Central memory CD8-positive, alpha-beta T cell (primary cell): ENCODE results near the gene PEAK3.

Experiments used
- ATAC-seq: fragments of 150-1000 bp; cut with Tn5 transposase; replicated peaks from 2 replicates; pipeline ENCODE4 v1.10.0; 2022; ENCODE audit warnings: mild to moderate bottlenecking, moderate FRiP score, moderate number of reproducible peaks; ENCODE audit not compliant: poor library complexity, severe bottlenecking; ENCODE audit errors: extremely low read depth
- DNase-seq, 2 donors: peaks; one replicate each; pipeline ENCODE4 v3.0.0; 2021; ENCODE audit warnings: low spot score in 2 of 2
- H3K27ac Mint-ChIP-seq: one replicate; pipeline ENCODE4 v1.8.0; 2022; ENCODE audit warnings: low read depth, mild to moderate bottlenecking, moderate library complexity, mixed read lengths
- H3K27me3 Mint-ChIP-seq: one replicate; pipeline ENCODE4 v1.8.0; 2022; ENCODE audit warnings: mixed read lengths
- H3K36me3 Mint-ChIP-seq: one replicate; pipeline ENCODE4 v1.8.0; 2022; ENCODE audit warnings: mild to moderate bottlenecking, moderate library complexity, mixed read lengths; ENCODE audit not compliant: insufficient read depth
- H3K4me1 Mint-ChIP-seq: one replicate; pipeline ENCODE4 v1.8.0; 2022; ENCODE audit warnings: mixed read lengths
- H3K4me3 Mint-ChIP-seq: one replicate; pipeline ENCODE4 v1.8.0; 2022; ENCODE audit warnings: mild to moderate bottlenecking, moderate library complexity, mixed read lengths
- H3K9me3 Mint-ChIP-seq: one replicate; pipeline ENCODE4 v1.8.0; 2022; ENCODE audit warnings: mixed read lengths

PEAK3 gene, protein sequence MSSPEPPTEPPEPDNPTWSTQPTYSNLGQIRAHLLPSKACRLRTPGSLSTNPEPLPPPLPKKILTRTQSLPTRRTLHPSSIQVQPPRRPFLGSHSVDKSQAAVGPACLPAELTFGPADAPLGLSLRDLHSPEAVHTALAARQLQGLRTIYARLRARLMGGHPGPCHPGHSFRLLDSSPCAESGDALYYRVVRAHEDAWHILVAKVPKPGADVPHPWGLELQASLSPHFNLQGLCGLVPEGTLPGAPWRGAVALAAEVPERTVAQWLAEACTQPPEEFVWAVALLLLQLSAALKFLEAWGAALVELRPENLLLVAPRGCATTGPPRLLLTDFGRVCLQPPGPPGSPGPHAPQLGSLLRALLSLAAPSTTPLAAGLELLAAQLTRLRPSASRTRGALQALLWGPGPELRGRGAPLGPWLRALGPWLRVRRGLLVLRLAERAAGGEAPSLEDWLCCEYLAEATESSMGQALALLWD

DNA sequence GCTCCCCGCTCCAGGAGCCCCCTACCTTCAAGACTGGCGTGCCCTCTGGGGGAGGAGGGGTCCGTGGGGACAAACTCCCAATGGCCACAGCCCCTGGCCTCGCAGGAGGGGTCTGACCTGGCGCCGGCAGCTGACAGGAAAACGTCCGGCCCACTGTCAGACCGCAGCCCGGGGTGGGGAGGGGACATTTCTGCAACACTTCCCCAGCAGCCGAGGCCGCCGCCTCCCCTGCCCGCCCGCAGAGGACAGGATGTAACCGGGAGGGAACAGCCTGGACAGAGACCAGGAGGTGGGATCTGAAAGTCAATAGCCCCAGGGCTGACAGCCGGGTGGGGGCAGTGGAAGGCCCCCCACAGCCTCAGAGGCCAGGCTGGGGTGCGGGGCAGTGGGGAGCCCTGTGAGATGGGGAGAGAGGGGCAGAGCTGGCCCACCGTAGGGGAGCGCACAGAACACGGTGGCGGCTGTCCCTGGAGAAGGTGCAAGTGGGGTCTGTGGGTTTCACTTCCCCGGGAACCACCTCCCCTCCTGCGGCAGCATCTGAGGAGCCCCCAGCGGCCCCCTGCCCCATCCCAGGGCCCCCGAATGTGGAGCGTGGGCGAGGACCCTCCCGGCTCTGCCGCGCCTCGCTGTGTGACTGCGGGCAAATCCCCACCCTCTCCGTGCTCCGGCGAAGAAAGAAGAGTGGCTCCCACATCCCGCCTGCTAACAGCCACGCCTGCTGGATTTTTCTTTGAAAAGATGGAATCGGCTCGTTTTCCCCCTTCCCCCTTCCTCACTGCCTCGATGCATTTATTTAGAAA lies at the start of gene PEAK3:
Gene PEAK3, minus strand, starts transcription at position 114 of the 800 bp plus-strand sequence. CDS start 1,244 bp downstream, outside the sequence.
- peak within 1 kb of the TSS; percentile 85 for H3K27ac Mint-ChIP-seq
- peaks cover 8% of the 10 kb centered on the region for H3K4me1 Mint-ChIP-seq
- no peaks in the 10 kb centered on the region for H3K9me3 Mint-ChIP-seq
- DNase-seq (no peak), ATAC-seq (peak; percentile 50)
- H3K4me3 Mint-ChIP-seq = peak within 1 kb of the TSS; percentile 77
- no peaks in the 10 kb centered on the region for H3K27me3 Mint-ChIP-seq
- peaks cover 46% of the 10 kb centered on the region for H3K36me3 Mint-ChIP-seq

DNA sequence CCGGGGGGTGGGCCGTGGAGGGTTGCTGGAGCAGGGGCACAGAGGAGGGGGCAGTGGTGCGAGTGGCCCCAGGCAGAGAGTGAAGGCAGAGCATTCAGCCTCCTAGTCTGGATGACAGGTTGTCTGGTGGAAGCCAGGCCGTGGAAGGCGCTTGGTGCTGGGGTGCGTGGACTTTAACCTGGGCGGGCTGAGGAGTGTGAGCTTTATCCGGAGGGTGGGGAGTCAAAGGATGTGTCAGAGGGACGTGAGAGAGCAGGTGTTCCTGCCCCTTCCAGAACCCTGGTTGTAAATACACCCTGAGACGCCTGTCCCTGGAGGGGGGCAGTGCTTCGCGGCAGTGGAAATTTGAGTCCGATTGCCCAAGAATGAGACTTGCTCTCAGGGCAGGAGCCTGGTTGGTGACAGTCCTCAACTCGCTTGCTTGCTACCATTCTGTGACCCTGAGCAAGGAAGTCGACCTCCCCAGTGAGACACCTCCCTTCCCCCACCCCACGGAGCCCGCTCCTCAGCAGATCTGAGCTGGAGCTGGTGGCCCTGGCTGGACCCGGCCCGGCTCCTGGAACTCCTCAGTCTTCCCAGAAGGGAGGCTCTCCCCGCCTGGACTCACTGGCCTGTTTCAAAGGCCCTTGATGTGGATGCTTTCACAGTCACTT lies 48.8 kb upstream of the PEAK3 start:
- Mint-ChIP-seq H3K27ac (peak overlapping the region; percentile 94), H3K9me3 (no peaks in the 10 kb centered on the region), H3K4me1 (peaks cover 45% of the 10 kb centered on the region), H3K27me3 (no peaks in the 10 kb centered on the region), H3K4me3 (peak overlapping the region; percentile 23), H3K36me3 (peaks cover 27% of the 10 kb centered on the region)
- ATAC-seq (no peak), DNase-seq (no peak)

DNA sequence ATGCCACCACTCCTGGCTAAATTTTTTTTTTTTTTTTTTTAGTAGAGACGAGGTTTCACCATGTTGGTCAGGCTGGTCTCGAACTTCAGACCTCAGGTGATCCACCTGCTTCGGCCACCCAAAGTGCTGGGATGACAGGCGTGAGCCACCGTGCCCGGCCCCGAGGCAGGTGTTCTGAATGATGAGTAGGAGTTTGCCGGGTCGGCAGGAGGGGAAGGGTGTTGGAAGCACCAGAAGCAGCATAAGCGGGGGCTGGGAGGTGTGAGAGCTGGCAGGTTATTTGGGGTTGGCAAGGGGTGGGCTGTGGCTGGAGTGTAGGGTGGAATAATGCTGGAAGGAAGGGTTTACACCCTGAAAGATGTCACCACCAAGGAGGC lies 48.3 kb upstream of the PEAK3 start:
- Mint-ChIP-seq H3K9me3 (no peaks in the 10 kb centered on the region), H3K4me3 (peak overlapping the region; percentile 96), H3K4me1 (peaks cover 47% of the 10 kb centered on the region), H3K27ac (peak overlapping the region; percentile 94), H3K27me3 (no peaks in the 10 kb centered on the region), H3K36me3 (peaks cover 28% of the 10 kb centered on the region)
- no peak for ATAC-seq
- DNase-seq = no peak

DNA sequence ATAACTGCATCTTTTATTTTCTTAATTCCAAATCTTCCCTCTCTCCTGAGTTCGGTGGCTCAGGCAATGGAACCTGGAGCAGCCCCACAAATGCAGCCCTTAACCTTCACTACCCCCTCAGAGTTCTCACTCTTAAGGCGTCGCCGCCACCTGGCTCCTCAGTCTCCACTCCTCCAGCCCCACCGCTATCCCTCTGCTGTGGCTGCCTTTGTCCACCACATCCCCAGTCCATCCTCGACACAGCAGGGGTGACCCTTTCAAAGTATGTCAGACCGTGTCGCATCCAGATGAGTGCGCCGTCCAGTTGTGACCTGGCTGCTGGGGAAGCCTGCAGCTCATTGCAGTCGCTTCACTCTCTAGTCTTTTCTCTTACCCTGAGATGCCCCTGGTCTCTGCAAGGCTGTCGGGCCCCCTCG lies 47.5 kb upstream of the PEAK3 start:
- Mint-ChIP-seq H3K9me3 (no peaks in the 10 kb centered on the region), H3K4me1 (peaks cover 47% of the 10 kb centered on the region)
- no peak for ATAC-seq

DNA sequence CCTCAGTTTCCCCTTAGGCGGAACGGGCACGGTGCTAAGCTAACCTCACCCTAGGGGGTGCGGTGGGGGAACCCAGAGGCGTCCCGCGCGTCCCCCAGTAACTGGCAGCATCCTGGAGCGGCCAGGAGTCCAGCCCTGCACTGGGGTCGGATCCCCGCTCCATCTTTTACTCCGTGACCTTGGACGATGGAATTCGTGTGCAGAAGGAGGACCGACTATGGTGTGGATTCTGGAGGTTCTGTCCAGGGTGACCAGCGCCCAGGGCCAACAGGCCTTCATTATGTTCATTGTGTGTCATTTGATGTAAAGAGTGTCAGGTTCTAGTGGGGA lies 47.1 kb upstream of the PEAK3 start:
- H3K4me1 Mint-ChIP-seq = peaks cover 47% of the 10 kb centered on the region
- H3K9me3 Mint-ChIP-seq = no peaks in the 10 kb centered on the region
- H3K27me3 Mint-ChIP-seq = no peaks in the 10 kb centered on the region
- H3K36me3 Mint-ChIP-seq = peaks cover 33% of the 10 kb centered on the region
- DNase-seq (no peak), ATAC-seq (no peak)
- peak overlapping the region; percentile 94 for H3K27ac Mint-ChIP-seq
- H3K4me3 Mint-ChIP-seq = peak overlapping the region; percentile 96

More for the DNA sequence above, 47.5 kb upstream of the PEAK3 start:
- Mint-ChIP-seq H3K36me3 (peaks cover 31% of the 10 kb centered on the region), H3K27me3 (no peaks in the 10 kb centered on the region), H3K4me3 (peak overlapping the region; percentile 96), H3K27ac (peak overlapping the region; percentile 94)
- DNase-seq = no peak

DNA sequence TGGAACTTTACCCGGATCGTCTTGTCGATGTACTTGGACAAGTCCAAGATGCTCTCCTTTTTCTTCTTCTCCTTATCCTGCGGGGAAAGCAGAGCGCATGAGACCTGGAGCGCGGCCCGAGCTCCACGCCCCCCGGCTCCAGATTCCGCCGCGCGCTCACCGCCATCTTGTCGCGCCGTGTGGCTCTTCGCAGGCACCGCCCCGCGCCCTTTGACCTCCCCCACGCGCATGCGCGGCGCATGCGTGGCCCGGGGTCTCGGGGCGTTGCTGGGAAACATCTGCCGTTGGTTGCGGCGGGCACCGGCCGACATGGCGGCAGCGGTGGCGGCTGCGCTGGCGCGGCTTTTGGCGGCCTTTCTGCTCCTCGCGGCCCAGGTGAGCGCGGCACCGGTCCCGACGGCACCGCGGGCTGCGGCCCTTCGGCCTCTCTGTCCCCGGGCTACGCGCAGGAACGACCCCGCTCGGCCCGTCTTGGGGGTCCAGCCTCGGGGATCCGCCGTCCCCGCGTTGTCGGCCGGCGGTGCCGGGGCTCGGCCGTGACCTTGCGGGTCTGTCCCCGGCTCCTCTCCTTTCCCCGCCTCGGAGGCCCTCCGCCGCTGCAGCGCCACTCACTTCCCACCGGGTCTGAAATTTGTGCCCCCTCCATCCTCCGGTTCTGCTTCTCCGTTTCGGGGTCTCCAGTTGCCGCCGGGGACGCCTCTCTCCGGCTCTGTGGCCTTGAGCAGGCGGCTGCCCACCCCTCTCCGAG lies 46.6 kb upstream of the PEAK3 start, which contains the start of the genes LSM7 and SPPL2B:
Gene LSM7, minus strand, starts transcription at position 186 of the 748 bp plus-strand sequence. Its CDS starts 20 bp downstream, at position 166.
Gene SPPL2B, plus strand, starts transcription at position 284 of the 748 bp plus-strand sequence. Its CDS starts 26 bp downstream, at position 310.
- Mint-ChIP-seq H3K27ac (peak within 1 kb of the TSS; percentile 94), H3K27me3 (no peaks in the 10 kb centered on the region), H3K9me3 (no peaks in the 10 kb centered on the region), H3K4me1 (peaks cover 47% of the 10 kb centered on the region), H3K36me3 (peaks cover 35% of the 10 kb centered on the region), H3K4me3 (peak within 1 kb of the TSS; percentile 96)
- ATAC-seq (peak; percentile 82), DNase-seq (peak; percentile 83 to 84)

DNA sequence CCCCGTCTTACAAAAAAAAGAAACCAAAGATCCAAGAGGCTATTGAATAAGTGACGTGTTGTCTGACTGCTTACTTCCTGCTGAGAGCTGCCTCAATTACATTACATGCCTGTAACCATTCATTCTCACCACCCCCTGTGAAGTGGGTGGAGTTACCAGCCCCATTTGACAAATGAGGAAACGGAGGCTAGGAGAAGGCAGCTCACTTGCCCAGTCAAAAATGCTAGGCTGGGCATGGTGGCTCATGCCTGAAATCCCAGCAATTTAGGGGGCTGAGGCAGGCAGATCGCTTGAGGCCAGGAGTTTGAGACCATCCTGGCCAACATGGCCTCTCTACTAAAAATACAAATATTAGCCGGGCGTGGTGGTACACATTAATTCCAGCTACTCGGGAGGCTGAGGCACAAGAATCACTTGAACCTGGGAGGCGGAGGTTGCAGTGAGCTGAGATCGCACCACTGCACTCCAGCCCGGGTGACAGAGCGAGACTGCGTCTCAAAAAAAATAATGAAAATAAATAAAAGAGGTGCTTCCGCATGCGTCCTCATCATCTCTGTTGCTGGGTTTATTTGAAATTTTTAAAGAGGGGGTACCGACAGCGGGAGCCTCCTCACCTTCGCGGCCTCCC lies 45.9 kb upstream of the PEAK3 start:
- no peaks in the 10 kb centered on the region for H3K27me3 Mint-ChIP-seq
- no peaks in the 10 kb centered on the region for H3K9me3 Mint-ChIP-seq
- H3K4me1 Mint-ChIP-seq = peaks cover 47% of the 10 kb centered on the region
- H3K4me3 Mint-ChIP-seq = peak overlapping the region; percentile 96
- peaks cover 42% of the 10 kb centered on the region for H3K36me3 Mint-ChIP-seq
- DNase-seq (peak in 1 of 2 donors; percentile 64), ATAC-seq (peak; percentile 81)
- peak overlapping the region; percentile 94 for H3K27ac Mint-ChIP-seq

DNA sequence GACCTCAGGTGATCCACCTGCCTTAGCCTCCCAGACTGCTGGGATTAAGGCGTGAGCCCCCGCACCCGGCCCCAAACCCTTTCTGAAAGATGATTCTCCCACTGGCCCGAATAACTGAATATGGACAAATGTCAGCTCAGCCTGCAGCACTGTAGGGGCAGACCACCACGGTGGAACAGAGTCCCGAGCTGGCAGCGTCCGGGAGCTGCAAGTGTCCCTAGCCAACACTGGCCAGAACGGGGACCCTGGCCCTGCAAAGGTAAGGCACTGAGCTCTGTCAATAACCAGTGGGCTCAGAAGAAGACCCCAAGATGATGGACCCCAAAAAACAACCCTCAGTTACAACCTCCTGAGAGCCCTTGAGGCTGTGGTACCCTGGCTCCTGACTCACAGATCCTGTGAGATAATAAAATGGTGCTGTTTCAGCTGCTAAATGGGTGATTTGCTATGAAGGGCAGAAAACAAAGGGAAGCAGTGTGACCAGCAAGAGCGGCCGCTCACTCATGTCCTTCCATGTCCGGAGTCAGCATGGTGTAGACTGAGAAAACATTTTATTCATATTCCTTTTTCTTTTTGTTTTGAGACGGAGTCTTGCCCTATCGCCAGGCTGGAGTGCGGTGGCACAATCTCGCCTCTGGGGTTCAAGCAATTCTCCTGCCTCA lies 44.9 kb upstream of the PEAK3 start:
- H3K36me3 Mint-ChIP-seq = peaks cover 47% of the 10 kb centered on the region
- no peaks in the 10 kb centered on the region for H3K9me3 Mint-ChIP-seq
- DNase-seq (no peak), ATAC-seq (no peak)
- no peaks in the 10 kb centered on the region for H3K27me3 Mint-ChIP-seq
- peak overlapping the region; percentile 94 for H3K27ac Mint-ChIP-seq
- peaks cover 47% of the 10 kb centered on the region for H3K4me1 Mint-ChIP-seq
- H3K4me3 Mint-ChIP-seq = peak overlapping the region; percentile 96

DNA sequence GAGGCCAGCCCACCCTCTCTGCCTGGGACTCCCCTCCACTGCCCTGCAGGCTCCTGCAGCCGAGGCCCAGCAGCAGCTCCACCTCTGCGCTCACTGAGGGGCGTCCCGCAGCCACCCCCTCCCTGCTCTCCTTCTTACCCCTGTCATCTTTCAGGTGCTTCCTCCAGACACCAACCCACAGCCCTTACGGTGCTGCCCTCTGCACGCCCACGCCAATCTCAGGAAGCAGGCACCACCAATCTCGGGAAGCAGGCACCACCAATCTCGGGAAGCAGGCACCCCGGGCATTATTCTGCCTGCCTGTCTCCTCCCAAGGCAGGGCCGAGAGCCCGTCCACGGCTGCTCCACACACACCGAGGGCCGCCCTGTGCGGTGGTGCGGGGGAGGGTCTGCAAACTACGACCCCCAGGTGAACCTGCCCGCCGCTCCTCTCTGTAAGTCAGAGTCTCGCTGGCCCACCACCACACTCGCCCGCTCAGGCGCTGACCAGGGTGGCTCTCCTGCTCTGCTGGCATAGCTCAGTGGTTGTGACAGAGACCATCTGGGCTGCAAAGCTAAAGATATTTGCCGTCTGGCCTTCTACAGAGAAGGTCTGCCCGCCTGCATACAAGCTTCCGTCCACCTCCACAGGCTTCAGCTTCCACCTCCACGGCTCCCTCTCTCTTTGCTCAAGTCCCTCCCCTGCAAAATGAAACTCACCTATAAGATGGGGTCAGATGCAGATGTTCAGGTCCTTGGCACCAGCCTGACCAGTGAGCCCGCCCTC lies 43.5 kb upstream of the PEAK3 start:
- peaks cover 46% of the 10 kb centered on the region for H3K4me1 Mint-ChIP-seq
- peak overlapping the region; percentile 80 for H3K27ac Mint-ChIP-seq
- DNase-seq (no peak), ATAC-seq (no peak)
- peaks cover 47% of the 10 kb centered on the region for H3K36me3 Mint-ChIP-seq
- H3K4me3 Mint-ChIP-seq = peak overlapping the region; percentile 42
- no peaks in the 10 kb centered on the region for H3K27me3 Mint-ChIP-seq
- H3K9me3 Mint-ChIP-seq = no peaks in the 10 kb centered on the region

DNA sequence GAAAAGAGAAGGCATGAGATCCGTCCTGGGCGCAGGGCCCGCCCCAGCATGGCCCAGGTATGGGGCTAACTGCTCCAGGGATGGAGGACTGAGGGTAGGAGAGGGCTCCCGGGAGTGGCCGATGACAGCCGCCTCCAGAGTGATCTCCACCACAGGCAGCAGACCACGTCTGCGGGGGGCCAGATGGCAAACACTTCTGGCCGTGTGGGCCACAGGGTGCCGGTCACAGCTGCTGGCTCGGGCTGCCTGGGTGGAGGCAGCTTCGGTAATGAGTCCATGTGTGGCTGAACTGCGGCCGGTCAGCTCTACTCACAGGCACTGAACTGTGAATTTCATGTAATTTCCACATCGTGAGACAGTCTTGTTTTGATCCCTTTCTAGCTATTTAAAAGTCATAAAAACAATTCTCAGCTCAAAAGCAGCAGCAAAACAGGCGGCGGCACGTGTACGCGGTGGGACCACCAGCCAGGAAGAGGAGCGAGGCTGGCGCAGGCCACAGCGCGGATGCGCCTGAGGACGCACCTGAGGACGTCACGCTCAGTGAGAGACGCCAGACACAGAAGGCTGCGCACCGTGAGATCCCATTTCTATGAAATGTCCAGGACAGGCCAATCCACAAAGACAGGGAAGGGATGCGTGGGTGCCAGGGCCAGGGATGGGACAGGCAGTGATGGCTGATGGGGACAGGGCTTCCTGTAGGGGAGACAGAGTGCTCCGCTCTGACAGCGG lies 42.4 kb upstream of the PEAK3 start:
- Mint-ChIP-seq H3K27ac (peak overlapping the region; percentile 46), H3K36me3 (peaks cover 45% of the 10 kb centered on the region), H3K27me3 (no peaks in the 10 kb centered on the region), H3K9me3 (no peaks in the 10 kb centered on the region), H3K4me3 (no peak overlapping the region), H3K4me1 (peaks cover 35% of the 10 kb centered on the region)
- ATAC-seq = no peak
- DNase-seq = no peak
